Right cardiac atrium (tissue), 5 donors: ENCODE measurements around the gene ETS2. TPM values are rescaled to one million over a fixed set of nuclear protein-coding genes. Genes with fewer than 3 reads are reported as not detected.

Experiments used
- ATAC-seq, 2 donors: fragments of 200-7000 bp; cut with Tn5 transposase; one replicate each; pipeline versions ENCODE4 v1.8.0 to v1.9.1; 2020; ENCODE audit warnings: moderate library complexity in 2 of 2, mild to moderate bottlenecking in 1 of 2
- DNase-seq, 3 donors: peaks; one replicate each; pipeline ENCODE4 v3.0.0-alpha.2; 2020
- H3K27ac ChIP-seq: one replicate; pipeline ENCODE4 v1.5.1; 2013; ENCODE audit warnings: mild to moderate bottlenecking, low read length, control low read depth, moderate library complexity
- H3K27me3 ChIP-seq: one replicate; pipeline ENCODE4 v1.6.1; 2013; ENCODE audit not compliant: control insufficient read depth, insufficient read depth
- H3K4me1 ChIP-seq: one replicate; pipeline ENCODE4 v1.6.1; 2013; ENCODE audit warnings: low read length; ENCODE audit not compliant: control insufficient read depth, insufficient read depth
- H3K4me3 ChIP-seq: one replicate; pipeline ENCODE4 v1.5.1; 2013; ENCODE audit warnings: low read length, control low read depth
- H3K9me3 ChIP-seq: one replicate; pipeline ENCODE4 v1.6.1; 2013; ENCODE audit warnings: low read length; ENCODE audit not compliant: control insufficient read depth
- WGBS: extraction: QIAGEN DNeasy Blood & Tissue Kit; methylation state at CpG from one replicate; pipeline ENCODE4 v1.1.7; 2013; 5-methylcytosine and 5-hydroxymethylcytosine counted together
- intact Hi-C, 4 donors: fragments of 100-400 bp; cut with DNase I; formaldehyde crosslinking; loops; one replicate each; pipeline versions ENCODE4 v1.11.0 to v1.14.0; 2022 to 2023
- long read RNA-seq, 4 donors: library from polyadenylated mRNA; unstranded; transcript quantifications; one replicate each; pipeline ENCODE4 v2.0.0, GENCODE V29; 2020 to 2021
- polyA plus RNA-seq: library from polyadenylated mRNA; stranded (reverse); fragments of 200-250 nt; gene quantifications from one replicate; pipeline ENCODE4 v1.2.3, GENCODE V29; 2013
- total RNA-seq, 4 donors: library from RNA; stranded (reverse); fragmentation: NEBNext Ultra II Directional; extraction: Animal tissue kit (Norgen Biotek cat#: 25700); gene quantifications; one replicate each; pipeline ENCODE4 v1.2.1, GENCODE V29; 2021
- donor health status: healthy with polysubstance abuse.
- donor health status: DM: no; HTN: yes; CAD: no.
- donor health status: DM: no; HTN: no; CAD: no.
- donor health status: DM: no; HTN: yes; CAD: no; lungs with severe emphysema.
- donor health status: DM: yes; HTN: yes; CAD: no.

ETS2 gene
- total RNA-seq (10 to 100 TPM; 40.4 to 76.3 (median 44.8) TPM), polyA plus RNA-seq (29.7 TPM)
- long read RNA-seq, donor 1, transcript ETS2-202 (10 exons, 3,766 nt): major isoform, 42 of 71 reads
- long read RNA-seq, donor 1, partial matches to known transcripts: 14 of 71 reads
- long read RNA-seq, donor 1, other reads (novel, unspliced or antisense): 15 of 71 reads
- long read RNA-seq, donor 2, transcript ETS2-202 (10 exons, 3,766 nt): major isoform, 13 of 24 reads
- long read RNA-seq, donor 2, partial matches to known transcripts: 6 of 24 reads
- long read RNA-seq, donor 2, other reads (novel, unspliced or antisense): 5 of 24 reads
- long read RNA-seq, donor 3, transcript ETS2-202 (10 exons, 3,766 nt): major isoform, 140 of 194 reads
- long read RNA-seq, donor 3, partial matches to known transcripts: 42 of 194 reads
- long read RNA-seq, donor 3, other reads (novel, unspliced or antisense): 12 of 194 reads
- long read RNA-seq, donor 4, transcript ETS2-202 (10 exons, 3,766 nt): major isoform, 14 of 27 reads
- long read RNA-seq, donor 4, partial matches to known transcripts: 11 of 27 reads
- long read RNA-seq, donor 4, other reads (novel, unspliced or antisense): 2 of 27 reads

GRCh38 chr21:38805328-38806152, at the start of gene ETS2:
TSS of gene ETS2 (plus strand) at chr21:38805929. CDS start at chr21:38810035, 4,106 bp downstream.
- under 1% methylated on average over 76 of the region's 76 CpGs for WGBS

GRCh38 chr21:38756746-38757145, 49.0 kb upstream of the ETS2 start:
- no peaks in the 10 kb centered on the region for H3K9me3 ChIP-seq
- intact Hi-C loops: loop anchor here in 1 of 4 donors (5.0 kb wide), 1 partner anchor 46 kb away; no protein-coding TSS in a partner anchor
- WGBS: 59% methylated on average over 3 of the region's 3 CpGs
- no peaks in the 10 kb centered on the region for H3K4me1 ChIP-seq
- DNase-seq (no peak), ATAC-seq (no peak)
- no peak overlapping the region for H3K4me3 ChIP-seq
- no peaks in the 10 kb centered on the region for H3K27me3 ChIP-seq
- no peak overlapping the region for H3K27ac ChIP-seq

More at GRCh38 chr21:38805328-38806152, at the start of gene ETS2:
- Histone ChIP-seq H3K9me3 (no peaks in the 10 kb centered on the region), H3K4me1 (peaks cover 5% of the 10 kb centered on the region), H3K4me3 (peak within 1 kb of the TSS; percentile 89), H3K27me3 (no peaks in the 10 kb centered on the region), H3K27ac (peak within 1 kb of the TSS; percentile 68)
- DNase-seq: peak; percentile 93 to 96 (median 96)
- peak; percentile 93 to 94 for ATAC-seq
- intact Hi-C loops: loop anchor here in 3 of 4 donors (5.0 to 10.0 kb wide), 9 partner anchors 59 to 319 kb away; no protein-coding TSS in a partner anchor

GRCh38 chr21:38758501-38759214, 47.1 kb upstream of the ETS2 start:
- 84% methylated on average over 5 of the region's 5 CpGs for WGBS
- H3K27me3 ChIP-seq: no peaks in the 10 kb centered on the region
- ATAC-seq (no peak), DNase-seq (no peak)
- intact Hi-C loops: loop anchor here in 1 of 4 donors (5.0 kb wide), 1 partner anchor 44 kb away; no protein-coding TSS in a partner anchor
- no peak overlapping the region for H3K4me3 ChIP-seq
- H3K9me3 ChIP-seq: no peaks in the 10 kb centered on the region
- no peak overlapping the region for H3K27ac ChIP-seq
- H3K4me1 ChIP-seq: no peaks in the 10 kb centered on the region

- no peaks in the 10 kb centered on the region for H3K27me3 ChIP-seq
- H3K4me1 ChIP-seq: no peaks in the 10 kb centered on the region
- WGBS: 75% methylated on average over 6 of the region's 6 CpGs
- DNase-seq: no peak
- intact Hi-C loops: loop anchor here in 1 of 4 donors (5.0 kb wide), 1 partner anchor 43 kb away; no protein-coding TSS in a partner anchor
- H3K4me3 ChIP-seq: no peak overlapping the region
- H3K9me3 ChIP-seq: no peaks in the 10 kb centered on the region
- ATAC-seq: no peak
- peak overlapping the region; percentile 36 for H3K27ac ChIP-seq
Measured at GRCh38 chr21:38759413-38759812, 46.3 kb upstream of the ETS2 start.

GRCh38 chr21:38760017-38760761, 45.5 kb upstream of the ETS2 start:
- WGBS: 73% methylated on average over 14 of the region's 14 CpGs
- DNase-seq (no peak), ATAC-seq (peak; percentile 59 to 68)
- Histone ChIP-seq H3K4me1 (no peaks in the 10 kb centered on the region), H3K27ac (peak overlapping the region; percentile 19), H3K4me3 (no peak overlapping the region), H3K27me3 (no peaks in the 10 kb centered on the region), H3K9me3 (no peaks in the 10 kb centered on the region)
- intact Hi-C loops: no loop called here

- no peak for DNase-seq
- Histone ChIP-seq H3K4me3 (no peak overlapping the region), H3K27me3 (no peaks in the 10 kb centered on the region), H3K27ac (no peak overlapping the region), H3K4me1 (no peaks in the 10 kb centered on the region), H3K9me3 (no peaks in the 10 kb centered on the region)
- no peak for ATAC-seq
- intact Hi-C loops: no loop called here
- 87% methylated on average over 7 of the region's 7 CpGs for WGBS
Measured at GRCh38 chr21:38760762-38761155, 45.0 kb upstream of the ETS2 start.

- ATAC-seq (no peak), DNase-seq (no peak)
- H3K4me3 ChIP-seq: no peak overlapping the region
- intact Hi-C loops: no loop called here
- WGBS: 46% methylated on average over 4 of the region's 4 CpGs
- H3K9me3 ChIP-seq: no peaks in the 10 kb centered on the region
- no peaks in the 10 kb centered on the region for H3K4me1 ChIP-seq
- H3K27me3 ChIP-seq: no peaks in the 10 kb centered on the region
- H3K27ac ChIP-seq: no peak overlapping the region
Measured at GRCh38 chr21:38761531-38761930, 44.2 kb upstream of the ETS2 start.

GRCh38 chr21:38765056-38765455, 40.7 kb upstream of the ETS2 start:
- ATAC-seq (no peak), DNase-seq (no peak)
- H3K9me3 ChIP-seq: no peaks in the 10 kb centered on the region
- no peaks in the 10 kb centered on the region for H3K27me3 ChIP-seq
- 72% methylated on average over 6 of the region's 6 CpGs for WGBS
- no peaks in the 10 kb centered on the region for H3K4me1 ChIP-seq
- H3K27ac ChIP-seq: no peak overlapping the region
- intact Hi-C loops: no loop called here
- H3K4me3 ChIP-seq: no peak overlapping the region

GRCh38 chr21:38766987-38767722, 38.6 kb upstream of the ETS2 start:
- Histone ChIP-seq H3K4me3 (peak overlapping the region; percentile 34), H3K9me3 (no peaks in the 10 kb centered on the region), H3K27ac (no peak overlapping the region), H3K4me1 (no peaks in the 10 kb centered on the region), H3K27me3 (no peaks in the 10 kb centered on the region)
- peak; percentile 44 to 58 for ATAC-seq
- WGBS: 62% methylated on average over 13 of the region's 13 CpGs
- DNase-seq: no peak
- intact Hi-C loops: no loop called here
